Endothelial cell of umbilical vein (primary cell): Measurements from ENCODE around the gene SLC22A23. TPM values are rescaled to one million over a fixed set of nuclear protein-coding genes. Genes with fewer than 3 reads are reported as not detected.

Experiments used
- BruUV-seq: library from RNA; stranded (reverse); fragments of 400-500 nt; replicated peaks from 2 replicates; lab custom pipeline; 2021; lab: Mats Ljungman, UMichigan
- CTCF ChIA-PET: fragments of 300-600, 350-600 bp; sonication (Branson Sonifier 250); formaldehyde crosslinking; loops from one replicate; lab custom pipeline; 2021; ENCODE audit warnings: antibody characterized with exemption, inconsistent platforms; lab: Charles Lee
- POLR2A ChIA-PET: fragments of 300-600, 350-600 bp; sonication (Branson Sonifier 250); formaldehyde crosslinking; loops from one replicate; lab custom pipeline; 2021; ENCODE audit warnings: antibody characterized with exemption, inconsistent platforms; lab: Charles Lee
- DNase-seq: peaks from one replicate; pipeline ENCODE4 v3.0.0-alpha.2; 2011; ENCODE audit warnings: low read depth, low spot score
- FAIRE-seq: peaks from 2 replicates; lab custom pipeline; 2011; peaks lifted over from hg19 to GRCh38; lab: Jason Lieb, UNC
- H2AFZ ChIP-seq: 2 replicates; pipeline ENCODE4 v1.6.0; 2012; ENCODE audit warnings: low read depth, low read length, control low read depth, inconsistent platforms
- H3K27ac ChIP-seq: 2 replicates; pipeline ENCODE4 v1.5.1; 2011; ENCODE audit warnings: low read depth, mild to moderate bottlenecking, control low read depth, low read length, moderate library complexity; ENCODE audit not compliant: insufficient read depth
- H3K27me3 ChIP-seq, 2 experiments: 2 replicates each; pipeline versions ENCODE4 v1.6.0 to v1.6.1; 2011; ENCODE audit warnings: low read length in 2 of 2, mixed read lengths in 1 of 2; ENCODE audit not compliant: control insufficient read depth in 2 of 2, insufficient read depth in 2 of 2
- H3K36me3 ChIP-seq, 2 experiments: 2 replicates in 1 of 2; 3 replicates in 1 of 2; pipeline ENCODE4 v1.5.1; 2011; ENCODE audit warnings: low read length in 2 of 2, mild to moderate bottlenecking in 1 of 2, moderate library complexity in 1 of 2; ENCODE audit not compliant: control insufficient read depth in 2 of 2, insufficient read depth in 2 of 2; ENCODE audit errors: extremely low read depth in 1 of 2
- H3K4me1 ChIP-seq: 3 replicates; pipeline ENCODE4 v1.5.1; 2011; ENCODE audit warnings: mild to moderate bottlenecking, low read length; ENCODE audit not compliant: control insufficient read depth, insufficient read depth; ENCODE audit errors: extremely low read depth
- H3K4me2 ChIP-seq: 2 replicates; pipeline ENCODE4 v1.6.1; 2011; ENCODE audit warnings: low read length, control low read depth, mixed read lengths; ENCODE audit not compliant: insufficient read depth
- H3K4me3 ChIP-seq, 3 experiments: fragments of 200-600 bp in 1 of 3; sonication (generic), shearing (Covaris generic) in 1 of 3; replicated peaks in 1 of 3; 2 replicates each; pipeline ENCODE4 v1.5.1; 2011 to 2016; ENCODE audit warnings: control low read depth in 3 of 3, low read length in 3 of 3, mild to moderate bottlenecking in 2 of 3, inconsistent platforms in 1 of 3, low read depth in 1 of 3, moderate library complexity in 1 of 3; ENCODE audit not compliant: insufficient read depth in 1 of 3
- H3K79me2 ChIP-seq: 2 replicates; pipeline ENCODE4 v1.6.0; 2012; ENCODE audit warnings: low read length, inconsistent platforms; ENCODE audit not compliant: control insufficient read depth, insufficient read depth
- H3K9ac ChIP-seq: replicated peaks from 2 replicates; pipeline ENCODE3; 2011; ENCODE audit warnings: low read length, control low read depth; ENCODE audit not compliant: insufficient read depth; ENCODE audit errors: extremely low read depth
- H3K9me1 ChIP-seq: replicated peaks from 3 replicates; pipeline ENCODE4 v1.6.0; 2011; ENCODE audit warnings: mild to moderate bottlenecking, low read length; ENCODE audit not compliant: control insufficient read depth, insufficient read depth; ENCODE audit errors: extremely low read depth
- H3K9me3 ChIP-seq: replicated peaks from 2 replicates; pipeline ENCODE4 v1.5.1; 2012; ENCODE audit warnings: low read length, inconsistent platforms; ENCODE audit not compliant: control insufficient read depth, insufficient read depth
- H4K20me1 ChIP-seq: replicated peaks from 2 replicates; pipeline ENCODE3; 2011; ENCODE audit warnings: mild to moderate bottlenecking, low read length; ENCODE audit not compliant: control insufficient read depth, insufficient read depth; ENCODE audit errors: extremely low read depth
- CTCF ChIP-seq, 2 donors: IDR thresholded peaks; 1 replicate in 1 of 2; 2 replicates in 1 of 2; pipeline ENCODE4 v1.5.1; 2011; ENCODE audit warnings: low read length in 2 of 2, mild to moderate bottlenecking in 2 of 2, moderate library complexity in 2 of 2, control low read depth in 1 of 2, inconsistent platforms in 1 of 2, low read depth in 1 of 2; ENCODE audit not compliant: insufficient read depth in 1 of 2; ENCODE audit errors: extremely low read depth in 1 of 2
- EZH2 ChIP-seq: IDR thresholded peaks from 2 replicates; pipeline ENCODE4 v1.6.1; 2012; ENCODE audit warnings: borderline replicate concordance, low read depth, mild to moderate bottlenecking, moderate library complexity, low read length, inconsistent platforms; ENCODE audit not compliant: severe bottlenecking
- FOS ChIP-seq: IDR thresholded peaks from 2 replicates; pipeline ENCODE4 v1.6.1; 2011; ENCODE audit warnings: mild to moderate bottlenecking, low read length, moderate library complexity, borderline replicate concordance; ENCODE audit not compliant: insufficient read depth
- GATA2 ChIP-seq: IDR thresholded peaks from 2 replicates; pipeline ENCODE4 v1.7.0; 2011; ENCODE audit warnings: low read depth, mild to moderate bottlenecking, moderate library complexity, mixed read lengths, low read length; ENCODE audit not compliant: insufficient read length, insufficient read depth
- JUN ChIP-seq: IDR thresholded peaks from 2 replicates; pipeline ENCODE4 v1.6.1; 2011; ENCODE audit warnings: borderline replicate concordance, low read depth; ENCODE audit not compliant: insufficient read length, insufficient read depth
- MAX ChIP-seq: IDR thresholded peaks from 2 replicates; pipeline ENCODE4 v1.6.1; 2011; ENCODE audit not compliant: insufficient read depth, insufficient read length
- MYC ChIP-seq: IDR thresholded peaks from one replicate; pipeline ENCODE4 v1.6.1; 2011; ENCODE audit warnings: mild to moderate bottlenecking, low read depth, low read length
- POLR2A ChIP-seq: IDR thresholded peaks from 2 replicates; pipeline ENCODE4 v1.6.1; 2012; ENCODE audit warnings: low read depth, mild to moderate bottlenecking, control low read depth, low read length
- POLR2AphosphoS5 ChIP-seq: IDR thresholded peaks from 2 replicates; pipeline ENCODE4 v1.6.1; 2012; ENCODE audit warnings: low read depth, mild to moderate bottlenecking, control low read depth, low read length, moderate library complexity; ENCODE audit not compliant: insufficient read depth
- dilution Hi-C: fragments of 300-500 bp; cut with MboI; formaldehyde crosslinking; loops from one replicate; pipeline ENCODE4 v1.15.0; 2019; ENCODE audit warnings: low sequenced_read_pairs; ENCODE audit not compliant: extremely low pct_ligation_motif_present
- intact Hi-C: fragments of 100-400 bp; cut with micrococcal nuclease; formaldehyde crosslinking; loops from one replicate; pipeline ENCODE4 v1.10.0; 2022
- polyA plus RNA-seq, 4 experiments: library from polyadenylated mRNA; depleted of rRNA in 3 of 4; stranded (reverse) in 3 of 4; unstranded in 1 of 4; fragments of >200 nt; gene quantifications; 2 replicates each; pipeline versions ENCODE4 v1.2.1 to v1.2.3, GENCODE V29; 2011 to 2012; ENCODE audit warnings: missing spikeins in 1 of 4
- total RNA-seq: library from RNA; stranded (reverse); gene quantifications from 2 replicates; pipeline ENCODE4 v1.2.3, GENCODE V29; 2021

Gene SLC22A23
- total and polyA plus RNA-seq, 2 donors (not counting 3 experiments of a cell fraction or from before 2014, with no cell fraction given): 4.2 to 14.3 TPM

- DNase-seq (no peak), FAIRE-seq (no peak)
- Histone ChIP-seq H3K36me3 (no peaks in the 10 kb centered on the region), H3K4me1 (peaks cover under 1% of the 10 kb centered on the region), H3K27ac (no peak overlapping the region), H3K9me3 (no peaks in the 10 kb centered on the region), H4K20me1 (no peaks in the 10 kb centered on the region), H3K9ac (no peak overlapping the region), H3K9me1 (no peaks in the 10 kb centered on the region), H3K27me3 (peaks cover 0 to 1% of the 10 kb centered on the region in 2 experiments), H3K79me2 (no peaks in the 10 kb centered on the region), H3K4me3 (no peak overlapping the region), H3K4me2 (no peak overlapping the region), H2AFZ (no peak overlapping the region)
- ChIA-PET CTCF (interaction anchor here (1.1 to 1.5 kb wide), 6 partner anchors 9 to 26 kb away, joined by 3 to 4 read pairs (median 3); no protein-coding TSS in a partner anchor), POLR2A (interaction anchor here (0.7 kb wide), 1 partner anchor 143 kb away, joined by 4 read pairs; no protein-coding TSS in a partner anchor)
- intact Hi-C loops: no loop called here
- no TSS peak for BruUV-seq
- dilution Hi-C loops: no loop called here
- TF ChIP-seq CTCF (IDR thresholded peaks at IDR 0.05; ENCODE audit: extremely low read depth in 1 of 2, insufficient read depth in 1 of 2, low read depth in 1 of 2, low read length in 2 of 2) (no peak), EZH2 (no peak), FOS (no peak), POLR2AphosphoS5 (no peak), JUN (no peak), GATA2 (no peak), MAX (no peak), MYC (no peak), POLR2A (no peak)
Measured at GRCh38 chr6:3432416-3432815, 24.4 kb downstream of the SLC22A23 start.
